ENCODE results near the gene GMEB2.

Gene GMEB2

GRCh38 chr20:63588641-63589041 lies 38.3 kb downstream of the GMEB2 start:
- DNase-seq (ENCODE audit: low read depth) = no peak

GRCh38 chr20:63587776-63588591 lies 38.9 kb downstream of the GMEB2 start:
- no peak for DNase-seq (ENCODE audit: low read depth)

GRCh38 chr20:63587256-63587655 lies 39.6 kb downstream of the GMEB2 start:
- DNase-seq (ENCODE audit: low read depth) = no peak

GRCh38 chr20:63586797-63587196 lies 40.1 kb downstream of the GMEB2 start:
- no peak for DNase-seq (ENCODE audit: low read depth)

GRCh38 chr20:63585616-63586565 lies 41.0 kb downstream of the GMEB2 start:
- DNase-seq (ENCODE audit: low read depth) = no peak

- DNase-seq (ENCODE audit: low read depth) = no peak
Observed at GRCh38 chr20:63582382-63583063, 44.4 kb downstream of the GMEB2 start.

- DNase-seq (ENCODE audit: low read depth) = peak; percentile 68
Observed at GRCh38 chr20:63580796-63581461, 46.0 kb downstream of the GMEB2 start.

- no peak for DNase-seq (ENCODE audit: low read depth)
Observed at GRCh38 chr20:63579017-63579694, 47.7 kb downstream of the GMEB2 start.

- no peak for DNase-seq (ENCODE audit: low read depth)
Observed at GRCh38 chr20:63578224-63579016, 48.5 kb downstream of the GMEB2 start.

GRCh38 chr20:63577317-63577894 lies 49.5 kb downstream of the GMEB2 start:
- no peak for DNase-seq (ENCODE audit: low read depth)

GRCh38 chr20:63576311-63576710 lies 50.6 kb downstream of the GMEB2 start:
- no peak for DNase-seq (ENCODE audit: low read depth)

GRCh38 chr20:63574829-63575743 lies 51.8 kb downstream of the GMEB2 start:
- peak; percentile 31 for DNase-seq (ENCODE audit: low read depth)

GRCh38 chr20:63574156-63574828 lies 52.6 kb downstream of the GMEB2 start, which contains the start of gene HELZ2:
HELZ2 (minus strand) TSS chr20:63574239; CDS start chr20:63572385, 1,854 bp downstream.
- peak; percentile 32 for DNase-seq (ENCODE audit: low read depth)

- no peak for DNase-seq (ENCODE audit: low read depth)
Observed at GRCh38 chr20:63573647-63574131, 53.2 kb downstream of the GMEB2 start.

GRCh38 chr20:63572788-63573646 lies 53.9 kb downstream of the GMEB2 start:
- DNase-seq (ENCODE audit: low read depth) = no peak

GRCh38 chr20:63572071-63572787 lies 54.7 kb downstream of the GMEB2 start:
- DNase-seq (ENCODE audit: low read depth) = no peak
